GM18861 (cell line): Measurements from ENCODE around the gene SAMD3.
"Not testable (repeated sequence)": the region's sequence is repeated elsewhere in the genome, so short reads cannot be mapped to it uniquely, and the experiment has no call there.

Experiments used
- ATAC-seq: cut with Tn5 transposase; IDR thresholded peaks from one replicate; pipeline ENCODE4 v1.9.1; 2021; ENCODE audit not compliant: unreplicated experiment

SAMD3 gene, protein sequence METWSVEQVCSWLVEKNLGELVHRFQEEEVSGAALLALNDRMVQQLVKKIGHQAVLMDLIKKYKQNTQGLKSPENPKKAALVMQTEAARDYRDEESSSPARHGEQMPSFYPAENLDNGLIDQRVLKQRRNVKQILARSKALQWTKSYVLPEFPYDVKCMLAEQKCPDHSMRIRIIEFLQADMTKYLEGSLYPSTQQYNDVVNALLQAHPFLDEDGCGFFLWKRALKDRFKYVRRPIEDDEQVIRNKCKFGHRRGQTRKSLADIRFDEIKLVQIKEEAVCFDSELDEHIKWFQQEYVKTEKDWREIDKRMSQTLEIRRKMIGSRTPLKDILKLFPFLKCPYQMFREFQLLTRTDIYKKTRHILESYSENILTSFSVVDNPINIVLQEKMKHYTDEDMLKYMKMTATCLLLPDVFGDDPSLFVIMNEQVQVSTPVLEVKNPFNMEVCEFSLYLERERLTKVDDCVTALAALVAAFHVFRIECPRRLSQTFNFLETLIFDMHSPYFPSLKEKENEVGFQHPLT

DNA sequence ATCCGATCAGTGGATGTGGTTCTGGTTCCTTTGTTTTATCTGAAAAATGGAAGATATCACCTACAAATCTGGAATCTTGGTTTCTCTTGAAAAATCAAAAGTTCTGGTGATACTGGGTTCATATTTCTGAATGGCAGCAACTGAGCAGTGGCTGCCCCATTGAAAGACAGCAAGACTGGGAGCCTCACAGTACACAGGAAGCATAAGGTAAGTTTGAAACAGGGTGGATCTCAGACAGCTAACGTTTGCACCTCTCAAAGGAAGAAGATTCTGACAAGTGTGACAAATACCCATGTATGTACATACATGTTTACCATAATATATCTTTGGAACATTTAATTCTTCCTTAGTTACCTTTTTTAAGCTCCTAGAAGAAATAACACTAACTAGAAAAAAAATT lies at the start of gene SAMD3:
SAMD3 (minus strand) TSS at position 177 of the 400 bp plus-strand sequence. CDS start 7,678 bp downstream, outside the sequence.
- ATAC-seq = no peak

DNA sequence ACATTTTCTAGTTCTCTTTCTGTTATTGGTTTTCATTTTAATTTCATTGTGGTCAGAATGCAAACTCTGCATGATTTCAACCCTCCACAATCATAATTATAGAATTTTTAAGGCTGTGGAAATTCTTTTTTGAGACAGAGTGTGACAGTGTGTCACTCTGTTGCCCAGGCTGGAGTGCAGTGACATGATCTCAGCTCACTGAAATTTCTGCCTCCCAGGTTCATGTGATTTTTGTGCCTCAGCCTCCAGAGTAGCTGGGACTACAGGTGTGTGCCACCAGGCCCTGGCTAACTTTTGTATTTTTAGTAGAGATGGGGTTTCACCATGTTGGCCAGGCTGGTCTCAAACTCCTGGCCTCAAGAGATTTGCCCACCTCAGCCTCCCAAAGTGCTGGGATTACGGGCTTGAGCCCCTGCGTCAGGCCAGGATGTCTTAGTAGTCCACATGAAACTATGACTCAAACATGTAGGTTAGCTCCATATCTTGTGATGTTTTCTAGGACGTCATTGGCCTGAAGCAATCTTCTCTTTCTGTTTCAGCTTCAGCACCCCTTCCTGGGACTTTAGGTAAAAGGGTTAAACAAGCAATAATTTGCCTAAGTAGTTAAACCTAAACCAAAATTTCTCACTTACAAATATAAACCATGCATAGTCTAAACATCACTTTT lies 47.4 kb upstream of the SAMD3 start:
- ATAC-seq = no peak

DNA sequence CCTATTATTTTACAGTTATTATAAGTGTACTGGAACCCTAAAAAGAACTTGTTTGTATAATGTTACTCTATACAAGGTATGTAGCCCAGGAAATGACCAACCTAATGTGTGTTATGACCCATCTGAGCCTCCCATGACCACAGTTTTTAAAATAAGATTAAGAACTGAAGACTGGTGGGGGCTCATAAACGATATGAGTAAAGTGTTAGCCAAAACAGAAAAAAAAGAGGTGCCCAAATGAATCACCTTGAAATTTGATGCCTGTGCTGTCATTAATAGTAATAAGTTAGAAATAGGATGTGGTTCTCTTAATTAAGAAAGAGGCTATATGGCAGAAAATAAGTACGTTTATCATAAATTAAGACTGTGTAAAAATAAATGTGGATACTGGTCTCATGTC lies 42.8 kb upstream of the SAMD3 start:
- not testable (repeated sequence) for ATAC-seq

DNA sequence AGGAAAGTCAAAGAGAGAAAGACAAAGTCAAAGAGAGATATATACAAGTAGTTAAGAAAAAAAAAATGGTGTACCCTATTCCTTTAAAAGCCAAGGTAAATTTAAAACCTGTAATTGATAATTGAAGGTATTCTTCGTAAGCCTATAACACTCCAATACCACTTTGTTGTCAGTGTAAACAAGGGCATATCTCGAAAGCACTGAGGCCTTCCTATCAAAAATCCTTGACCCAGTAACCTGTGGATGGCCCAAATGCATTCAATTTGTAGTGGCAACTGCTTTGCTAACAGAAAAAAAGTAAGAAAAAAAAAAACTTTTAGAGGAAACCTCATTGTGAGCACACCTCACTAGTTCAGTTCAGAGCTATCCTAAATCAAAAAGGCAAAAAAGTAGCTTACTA lies 39.3 kb upstream of the SAMD3 start:
- ATAC-seq = no peak

DNA sequence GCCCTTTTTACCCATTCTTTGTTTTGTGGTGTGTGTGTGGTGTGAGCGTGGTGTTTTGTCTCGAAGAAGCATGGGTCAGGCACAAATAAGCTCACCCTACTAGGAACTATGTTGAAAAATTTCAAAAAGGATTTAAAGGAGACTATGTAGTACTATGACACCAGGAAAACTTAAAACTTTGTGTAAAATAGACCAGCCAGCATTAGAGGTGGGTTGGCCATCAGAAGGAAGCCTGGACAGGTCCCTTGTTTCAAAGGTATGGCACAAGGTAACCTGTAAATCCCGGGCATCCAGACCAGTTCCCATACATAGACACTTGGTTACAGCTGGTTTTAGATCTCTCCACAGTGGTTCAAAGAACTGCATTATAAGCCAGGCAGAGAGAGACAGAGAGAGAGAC lies 38.8 kb upstream of the SAMD3 start:
- not testable (repeated sequence) for ATAC-seq

DNA sequence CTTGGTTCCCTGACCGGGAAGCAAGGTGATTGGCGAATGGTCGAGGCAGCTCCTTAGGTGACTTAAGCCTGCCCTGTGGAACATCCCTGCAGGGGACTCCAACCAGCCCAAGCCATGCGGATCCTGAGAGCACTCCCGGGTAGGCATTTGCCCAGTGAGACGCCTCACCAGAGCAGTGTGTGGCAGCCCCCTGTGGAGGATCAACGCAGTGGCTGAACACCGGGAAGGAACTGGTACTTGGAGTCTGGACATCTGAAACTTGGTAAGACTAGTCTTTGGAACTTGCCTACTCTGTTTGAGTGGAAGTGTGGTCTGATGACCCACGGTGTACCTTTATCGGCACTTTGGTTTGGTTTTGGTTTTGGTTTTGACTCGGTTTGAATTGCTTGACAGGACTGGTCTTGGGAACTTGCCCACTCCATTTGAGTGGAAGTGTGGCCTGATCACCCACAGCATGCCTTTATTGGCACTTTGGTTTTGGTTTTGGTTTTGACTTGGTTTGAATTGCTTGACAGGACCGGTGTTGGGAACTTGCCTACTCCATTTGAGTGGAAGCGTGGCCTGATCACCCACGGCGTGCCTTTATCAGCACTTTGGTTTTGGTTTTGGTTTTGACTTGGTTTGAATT lies 38.0 kb upstream of the SAMD3 start:
- not testable (repeated sequence) for ATAC-seq

DNA sequence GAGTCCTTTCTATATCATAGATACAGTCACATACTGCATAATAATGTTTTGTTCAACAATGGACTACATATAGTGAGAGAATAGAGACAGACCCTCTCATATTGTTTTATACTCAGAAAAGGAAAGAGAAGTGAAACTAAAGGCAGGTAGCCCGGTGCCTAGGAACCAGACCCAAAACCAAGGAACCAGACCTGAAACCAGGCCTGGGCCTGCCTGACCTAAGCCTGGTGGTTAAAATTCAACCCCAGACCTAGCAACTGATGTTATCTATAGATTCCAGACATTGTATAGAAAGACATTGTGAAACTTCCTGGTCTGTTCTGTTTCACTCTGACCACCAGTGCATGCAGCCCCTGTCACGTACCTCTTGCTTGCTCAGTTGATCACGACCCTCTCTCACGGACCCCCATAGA lies 37.3 kb upstream of the SAMD3 start:
- ATAC-seq = peak; percentile 70

DNA sequence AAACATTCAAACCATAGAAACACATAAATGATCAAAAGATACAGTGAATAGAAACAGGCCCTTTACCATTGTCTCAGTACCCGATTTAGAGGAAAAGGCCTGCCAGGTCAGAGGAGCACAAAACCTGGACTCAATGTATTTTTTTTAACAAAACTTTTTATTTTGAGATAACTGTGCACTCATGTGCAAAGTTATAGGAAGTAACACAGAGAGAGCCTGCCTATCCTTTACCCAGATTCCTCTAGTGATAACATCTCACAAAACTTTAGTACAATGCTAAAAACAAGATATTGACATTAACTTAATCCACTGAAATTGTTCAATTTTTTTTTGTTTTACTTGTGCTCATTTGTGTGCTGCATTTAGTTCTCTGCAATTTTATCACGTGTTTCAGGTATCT lies 36.8 kb upstream of the SAMD3 start:
- peak; percentile 15 for ATAC-seq

DNA sequence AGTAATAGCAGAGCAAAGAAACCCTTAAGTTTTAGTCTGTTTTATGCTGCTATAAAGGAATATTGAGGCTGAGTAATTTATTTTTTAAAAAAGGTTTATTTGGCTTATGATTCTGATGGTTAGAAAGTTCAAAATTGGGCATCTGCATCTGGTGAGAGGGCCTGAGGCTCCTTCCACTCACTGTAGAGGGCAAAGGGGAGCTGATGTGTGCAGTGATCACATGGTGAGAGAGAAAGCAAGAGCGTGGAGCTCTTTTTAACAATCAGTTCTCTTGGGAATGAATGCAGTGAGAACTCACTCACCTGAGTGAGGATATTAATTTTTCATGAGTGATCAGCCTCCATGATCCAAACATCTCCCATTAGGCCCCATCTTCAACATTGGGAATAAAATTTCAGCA lies 36.4 kb upstream of the SAMD3 start:
- ATAC-seq = no peak

DNA sequence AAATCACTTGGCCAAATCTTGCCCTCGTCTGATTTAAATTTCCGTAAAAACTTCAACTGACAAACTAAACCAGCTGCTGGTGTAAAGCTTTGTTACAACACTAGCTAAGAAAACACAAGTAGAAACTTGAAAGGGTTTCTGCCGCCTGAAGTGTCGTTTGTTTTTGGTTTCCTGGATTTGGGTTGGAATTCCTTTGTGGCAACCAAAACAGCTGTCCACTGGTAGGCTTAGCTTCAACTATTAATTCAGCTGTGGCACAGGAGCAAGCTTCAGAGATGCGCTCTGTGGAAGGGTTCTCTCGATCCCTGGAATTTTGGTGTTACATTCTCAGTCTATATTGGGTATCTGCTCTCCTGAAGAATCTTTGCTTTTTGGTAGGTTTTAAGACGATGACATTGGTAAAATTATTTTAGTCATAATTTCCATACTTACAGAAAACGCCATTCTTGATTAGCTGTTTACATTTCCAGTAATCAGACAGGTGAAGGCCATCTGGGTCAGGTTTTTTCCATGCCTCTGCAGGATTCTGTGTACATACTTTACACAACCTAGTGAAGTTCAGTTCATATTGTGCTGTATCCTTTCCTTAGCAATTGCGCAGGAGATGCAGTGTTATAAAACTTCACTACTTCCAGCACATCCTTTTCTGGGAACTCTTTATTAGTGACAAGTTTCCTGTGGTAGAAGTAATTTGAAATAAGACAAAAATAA lies 29.9 kb upstream of the SAMD3 start:
- ATAC-seq = no peak

DNA sequence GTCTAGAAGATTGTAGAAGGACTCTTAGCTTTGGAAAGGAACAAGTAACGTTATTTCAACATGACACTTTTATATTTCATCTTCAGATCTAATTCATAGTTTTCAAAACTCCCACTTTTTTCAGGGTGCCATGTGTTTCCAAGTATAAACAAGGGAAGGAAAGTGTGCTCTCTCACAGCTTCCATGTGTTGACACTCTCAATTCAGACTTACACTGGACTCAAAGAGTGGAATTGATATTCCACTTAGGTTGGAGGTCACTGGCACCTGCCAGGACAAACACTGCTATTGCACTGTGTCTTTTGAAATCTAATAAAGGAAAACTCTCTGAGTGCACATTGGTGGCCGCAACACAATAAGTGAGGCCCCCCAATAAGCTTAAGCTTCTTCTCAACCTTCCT lies 22.5 kb upstream of the SAMD3 start:
- ATAC-seq = no peak

DNA sequence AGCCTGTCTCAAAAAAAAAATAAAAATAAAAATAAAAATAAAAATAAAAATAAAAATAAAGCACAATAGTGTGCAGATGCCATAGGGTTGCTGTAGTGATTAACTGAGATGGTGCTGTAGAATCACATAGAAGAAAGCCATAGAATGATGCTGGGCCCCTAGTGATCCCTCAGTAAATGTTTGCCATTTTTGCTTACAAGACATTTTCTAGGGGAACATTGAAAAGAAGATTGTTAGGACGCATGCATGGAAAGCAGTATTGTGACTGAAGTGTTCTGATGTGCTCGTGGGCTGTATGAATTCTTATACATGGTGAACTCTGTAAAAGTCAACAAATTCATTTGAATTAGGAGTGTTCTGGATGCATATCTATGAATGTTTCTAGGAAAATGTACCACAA lies 22.0 kb upstream of the SAMD3 start:
- ATAC-seq = no peak

DNA sequence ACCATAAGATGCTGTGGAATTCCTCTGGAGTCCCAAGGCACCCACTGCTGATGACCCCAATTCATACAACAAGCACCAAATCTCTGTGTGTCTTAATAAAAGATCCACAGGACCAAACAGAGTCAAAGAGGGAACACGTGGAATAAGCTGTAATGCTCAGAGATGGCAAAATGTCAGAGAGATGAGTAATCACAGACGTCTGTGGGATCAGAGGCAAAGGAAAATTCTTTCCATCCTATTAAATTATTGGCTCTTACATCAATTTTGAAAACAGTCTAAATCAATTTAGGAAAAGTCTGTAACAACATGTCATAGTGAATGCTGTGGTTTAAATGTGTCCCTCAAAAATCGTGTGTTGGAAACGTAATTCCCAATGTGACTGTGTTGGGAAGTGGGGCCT lies 17.5 kb upstream of the SAMD3 start:
- no peak for ATAC-seq

DNA sequence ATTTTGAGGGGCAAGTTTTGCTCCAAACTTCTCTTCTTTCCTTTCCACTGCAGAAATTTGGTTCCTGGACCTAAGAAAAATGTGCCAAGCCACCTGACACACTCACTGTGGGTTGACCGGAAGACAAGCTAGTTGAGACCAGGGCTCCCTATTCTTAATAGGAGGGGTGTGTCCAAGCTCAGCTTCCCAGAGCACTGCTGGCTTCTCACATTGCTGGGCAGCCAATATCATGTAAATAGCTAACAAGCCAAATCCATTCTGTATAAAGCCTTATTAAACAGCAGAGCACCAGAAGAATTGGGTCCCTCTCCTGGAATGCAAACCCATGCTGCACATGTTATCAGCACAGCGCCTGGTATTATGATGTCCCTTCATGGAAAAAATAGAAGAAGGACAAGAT lies 17.0 kb upstream of the SAMD3 start:
- no peak for ATAC-seq

DNA sequence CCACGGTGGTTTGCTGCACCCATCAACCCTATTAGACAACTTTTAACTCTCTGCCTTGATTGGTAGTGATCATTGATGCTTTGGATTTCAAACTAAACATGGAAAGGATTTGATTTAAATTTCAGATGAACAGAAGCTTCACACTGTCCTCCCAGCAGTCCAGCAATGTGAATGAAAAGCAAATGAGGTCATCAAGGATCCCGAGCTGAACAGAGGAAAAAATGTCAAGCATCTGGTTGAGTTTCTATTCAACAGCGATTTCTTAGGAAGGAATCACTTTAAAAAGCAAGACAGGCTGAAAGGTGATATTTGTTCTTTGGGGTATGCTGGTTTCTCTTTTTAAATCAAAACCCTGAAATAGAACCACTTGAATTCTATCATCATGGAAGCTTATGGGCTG lies 10.6 kb upstream of the SAMD3 start:
- no peak for ATAC-seq

DNA sequence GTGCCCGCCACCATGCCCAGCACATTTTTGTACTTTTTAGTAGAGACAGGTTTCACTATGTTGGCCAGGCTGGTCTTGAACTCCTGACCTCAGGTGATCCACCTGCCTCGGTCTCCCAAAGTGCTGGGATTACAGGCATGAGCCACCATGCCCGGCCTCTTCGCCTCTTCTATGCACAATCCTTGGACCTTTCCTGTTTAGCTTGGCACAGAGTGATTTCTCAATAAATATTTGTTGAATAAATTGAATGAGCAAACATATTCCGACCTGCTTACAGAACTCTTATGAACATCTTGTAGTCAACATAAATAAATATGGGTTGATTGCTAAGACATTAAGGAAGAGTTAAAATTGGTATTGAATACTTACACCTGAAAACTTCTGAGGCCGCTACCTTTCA lies 7.8 kb upstream of the SAMD3 start:
- ATAC-seq = not testable (repeated sequence)

DNA sequence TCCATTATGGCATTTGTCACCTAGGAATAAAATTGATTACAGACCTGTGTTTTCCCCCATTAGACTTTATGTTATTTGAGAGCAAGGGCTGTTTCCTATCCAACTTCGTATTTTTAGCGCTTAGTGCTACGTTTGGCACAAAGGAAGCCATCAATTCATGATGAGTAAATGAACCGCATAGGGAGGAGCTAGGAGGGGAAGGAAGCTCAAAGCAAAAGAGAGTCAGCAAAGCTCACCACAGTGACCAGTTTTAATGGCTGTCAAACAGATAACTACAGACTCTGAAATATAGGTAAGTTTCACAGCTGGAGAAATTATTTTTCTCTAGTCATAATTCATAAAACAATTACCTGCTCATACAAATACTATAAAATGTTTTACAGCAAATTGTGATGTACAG lies 6.9 kb upstream of the SAMD3 start:
- ATAC-seq = no peak

DNA sequence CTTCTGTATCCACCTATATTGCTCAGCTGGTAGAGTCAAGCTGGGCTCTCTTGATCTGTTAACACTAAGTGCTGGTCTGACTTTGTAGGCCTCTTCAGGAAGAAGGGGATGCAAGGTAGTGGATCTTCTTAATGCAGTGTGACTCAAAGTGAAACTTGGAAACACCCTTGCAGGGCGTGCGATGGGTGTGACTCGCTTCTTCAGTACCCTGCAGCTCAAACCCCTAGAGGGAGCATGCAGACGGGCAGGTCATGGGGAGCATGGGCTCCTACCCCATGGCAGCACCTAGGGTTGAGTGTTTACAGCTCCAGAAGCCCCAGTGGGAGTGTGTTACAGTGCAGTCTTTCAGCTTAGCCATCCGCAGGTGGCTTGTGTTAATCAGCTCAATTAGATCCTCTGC lies 757 bp upstream of the SAMD3 start:
- ATAC-seq = peak; percentile 98

DNA sequence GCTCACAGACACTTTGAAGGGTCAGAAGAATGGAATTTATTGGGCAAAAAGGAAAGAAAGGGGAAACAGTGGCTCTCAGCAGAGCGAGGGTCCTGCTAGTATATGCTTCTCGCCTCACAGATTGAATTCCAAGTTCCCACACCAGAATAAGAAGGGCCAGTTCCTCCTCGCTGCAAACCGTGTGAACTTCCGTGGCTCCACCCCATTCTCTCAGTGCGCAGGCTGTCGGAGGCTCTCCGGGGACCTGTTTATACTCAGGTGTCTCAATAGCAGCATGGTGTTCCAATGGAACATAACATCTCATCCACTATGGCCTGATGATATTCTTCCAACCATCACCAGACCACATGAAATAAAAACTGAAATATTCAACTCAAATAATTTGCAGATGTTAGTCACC lies 4.6 kb downstream of the SAMD3 start:
- no peak for ATAC-seq

DNA sequence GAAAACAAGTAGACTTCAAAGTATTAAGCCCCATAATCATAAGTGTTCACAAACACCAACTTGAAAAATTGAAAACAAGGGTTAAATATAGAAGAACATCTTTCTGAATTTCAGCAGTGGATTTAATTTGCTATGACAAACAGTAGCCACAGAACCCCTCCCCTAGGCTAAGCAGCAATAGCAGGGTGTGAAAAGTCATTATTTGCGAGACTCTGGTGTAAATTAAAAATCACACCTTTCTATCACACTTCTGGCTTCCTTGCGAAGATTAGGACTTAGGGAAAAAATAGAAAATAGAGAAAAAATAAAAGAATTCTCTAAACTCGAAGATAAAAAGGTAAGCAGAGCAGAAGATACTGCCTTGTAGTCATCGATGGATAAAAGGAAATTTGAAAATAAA lies 6.1 kb downstream of the SAMD3 start:
- no peak for ATAC-seq

DNA sequence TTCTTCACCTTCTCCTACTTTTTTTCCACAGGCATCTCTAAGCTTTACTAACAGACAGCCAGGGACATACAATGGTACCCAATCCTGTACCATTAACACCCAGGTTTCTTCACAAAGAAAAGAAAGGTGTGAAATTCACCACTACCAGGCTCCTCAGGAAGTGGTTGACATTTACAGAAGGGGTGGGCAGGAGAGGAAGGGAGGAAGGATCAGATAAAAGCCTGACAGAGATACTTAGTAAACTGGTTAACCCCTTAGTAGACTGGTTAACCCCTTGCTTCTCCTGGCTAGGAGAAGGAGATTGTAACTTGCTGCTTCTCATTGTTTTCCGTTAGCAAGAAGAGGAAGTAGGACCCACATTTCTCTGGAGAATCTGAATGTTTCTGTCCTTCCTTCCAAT lies 7.2 kb downstream of the SAMD3 start:
- no peak for ATAC-seq
